Mesenchymal stem cell (in vitro differentiated cells and primary cell): ENCODE results near the gene OR10G3. TPM values are rescaled to one million over a fixed set of nuclear protein-coding genes. Genes with fewer than 3 reads are reported as not detected.

Source experiments
- DNase-seq: peaks from one replicate; pipeline ENCODE4 v3.0.0-alpha.2; 2013
- H2AFZ ChIP-seq: one replicate; pipeline ENCODE4 v1.6.1; 2013; ENCODE audit warnings: low read depth, mild to moderate bottlenecking, control low read depth, inconsistent platforms, low read length, moderate library complexity
- H2AK5ac ChIP-seq: 2 replicates; pipeline ENCODE4 v1.6.1; 2013; ENCODE audit warnings: low read length, moderate library complexity, mild to moderate bottlenecking, inconsistent platforms; ENCODE audit not compliant: severe bottlenecking
- H2BK120ac ChIP-seq: one replicate; pipeline ENCODE4 v1.6.1; 2013; ENCODE audit warnings: low read depth, mild to moderate bottlenecking, inconsistent platforms, low read length, moderate library complexity
- H2BK12ac ChIP-seq, 2 experiments: one replicate each; pipeline ENCODE4 v1.6.1; 2013; ENCODE audit warnings: inconsistent platforms in 2 of 2, low read length in 2 of 2, mild to moderate bottlenecking in 2 of 2, moderate library complexity in 2 of 2, control low read depth in 1 of 2
- H2BK15ac ChIP-seq: one replicate; pipeline ENCODE4 v1.6.1; 2013; ENCODE audit warnings: mild to moderate bottlenecking, low read depth, inconsistent platforms; ENCODE audit not compliant: poor library complexity, severe bottlenecking
- H2BK5ac ChIP-seq: 2 replicates; pipeline ENCODE4 v1.6.1; 2013; ENCODE audit warnings: low read depth, mild to moderate bottlenecking, low read length, control low read depth, inconsistent platforms; ENCODE audit not compliant: poor library complexity, severe bottlenecking
- H3K14ac ChIP-seq, 2 experiments: one replicate each; pipeline ENCODE4 v1.6.1; 2013; ENCODE audit warnings: inconsistent platforms in 2 of 2, low read length in 2 of 2, control low read depth in 1 of 2, mild to moderate bottlenecking in 1 of 2, moderate library complexity in 1 of 2
- H3K18ac ChIP-seq, 2 experiments: one replicate each; pipeline ENCODE4 v1.6.1; 2013; ENCODE audit warnings: inconsistent platforms in 2 of 2, low read length in 2 of 2, control low read depth in 1 of 2, low read depth in 1 of 2, mild to moderate bottlenecking in 1 of 2
- H3K23ac ChIP-seq, 2 experiments: one replicate each; pipeline ENCODE4 v1.6.1; 2013; ENCODE audit warnings: inconsistent platforms in 2 of 2, low read length in 2 of 2, mild to moderate bottlenecking in 2 of 2, moderate library complexity in 2 of 2, control low read depth in 1 of 2
- H3K27ac ChIP-seq: 2 replicates; pipeline ENCODE4 v1.5.1; 2013; ENCODE audit warnings: mild to moderate bottlenecking, moderate library complexity, low read length, control low read depth, inconsistent platforms; ENCODE audit not compliant: poor library complexity, severe bottlenecking
- H3K27me3 ChIP-seq, 2 experiments: 2 replicates each; pipeline versions ENCODE4 v1.6.1 to v1.7.0; 2013; ENCODE audit warnings: low read length in 2 of 2, mild to moderate bottlenecking in 2 of 2, moderate library complexity in 2 of 2, control low read depth in 1 of 2, inconsistent platforms in 1 of 2; ENCODE audit not compliant: control insufficient read depth in 1 of 2, insufficient read depth in 1 of 2
- H3K36me3 ChIP-seq, 2 experiments: 2 replicates each; pipeline versions ENCODE4 v1.6.1 to v1.7.0; 2013; ENCODE audit warnings: low read length in 2 of 2, control low read depth in 1 of 2, inconsistent platforms in 1 of 2, low read depth in 1 of 2, mild to moderate bottlenecking in 1 of 2; ENCODE audit not compliant: insufficient read depth in 2 of 2, control insufficient read depth in 1 of 2
- H3K4ac ChIP-seq, 2 experiments: one replicate each; pipeline ENCODE4 v1.6.1; 2013; ENCODE audit warnings: inconsistent platforms in 2 of 2, low read length in 2 of 2, mild to moderate bottlenecking in 2 of 2, moderate library complexity in 2 of 2, control low read depth in 1 of 2, low read depth in 1 of 2
- H3K4me1 ChIP-seq: 2 replicates; pipeline ENCODE4 v1.6.1; 2013; ENCODE audit warnings: low read depth, low read length, control low read depth; ENCODE audit not compliant: control insufficient read depth, insufficient read depth
- H3K4me2 ChIP-seq: 2 replicates; pipeline ENCODE4 v1.6.1; 2013; ENCODE audit warnings: low read length, mild to moderate bottlenecking, inconsistent platforms; ENCODE audit not compliant: poor library complexity, severe bottlenecking
- H3K4me3 ChIP-seq, 2 experiments: 2 replicates each; pipeline versions ENCODE4 v1.5.1 to v1.7.0; 2013; ENCODE audit warnings: low read length in 2 of 2, mild to moderate bottlenecking in 2 of 2, control low read depth in 1 of 2, low read depth in 1 of 2; ENCODE audit not compliant: insufficient read depth in 1 of 2
- H3K79me1 ChIP-seq: replicated peaks from 2 replicates; pipeline ENCODE4 v1.6.1; 2013; ENCODE audit warnings: mild to moderate bottlenecking, control low read depth, low read length, inconsistent platforms; ENCODE audit not compliant: poor library complexity, severe bottlenecking
- H3K9ac ChIP-seq: 2 replicates; pipeline ENCODE4 v1.7.0; 2013; ENCODE audit warnings: mild to moderate bottlenecking, low read length, moderate library complexity
- H3K9me3 ChIP-seq: 2 replicates; pipeline ENCODE4 v1.7.0; 2013; ENCODE audit warnings: mild to moderate bottlenecking, low read length; ENCODE audit not compliant: control insufficient read depth
- H4K8ac ChIP-seq: one replicate; pipeline ENCODE4 v1.6.1; 2013; ENCODE audit warnings: inconsistent platforms, mild to moderate bottlenecking, low read length, moderate library complexity
- H4K91ac ChIP-seq: one replicate; pipeline ENCODE4 v1.6.1; 2013; ENCODE audit warnings: mild to moderate bottlenecking, low read length, inconsistent platforms
- WGBS: methylation state at CpG from one replicate; pipeline ENCODE4 v1.1.7; 2013; ENCODE audit warnings: mixed read lengths; 5-methylcytosine and 5-hydroxymethylcytosine counted together
- polyA plus RNA-seq, 2 experiments: library from polyadenylated mRNA; stranded (reverse); fragments of 200-250 nt; gene quantifications; one replicate each; pipeline ENCODE4 v1.2.3, GENCODE V29; 2013

Gene OR10G3, protein sequence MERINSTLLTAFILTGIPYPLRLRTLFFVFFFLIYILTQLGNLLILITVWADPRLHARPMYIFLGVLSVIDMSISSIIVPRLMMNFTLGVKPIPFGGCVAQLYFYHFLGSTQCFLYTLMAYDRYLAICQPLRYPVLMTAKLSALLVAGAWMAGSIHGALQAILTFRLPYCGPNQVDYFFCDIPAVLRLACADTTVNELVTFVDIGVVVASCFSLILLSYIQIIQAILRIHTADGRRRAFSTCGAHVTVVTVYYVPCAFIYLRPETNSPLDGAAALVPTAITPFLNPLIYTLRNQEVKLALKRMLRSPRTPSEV
- not detected for polyA plus RNA-seq (2013, experiment 1 of 2)
- not detected for polyA plus RNA-seq (2013, experiment 2 of 2)

- Histone ChIP-seq H2BK5ac (no peak within 1 kb of the TSS), H2BK12ac (no peak within 1 kb of the TSS), H3K4ac (no peak within 1 kb of the TSS), H3K23ac (no peak within 1 kb of the TSS), H3K4me3 (no peak within 1 kb of the TSS), H3K18ac (no peak within 1 kb of the TSS), H3K9ac (no peak within 1 kb of the TSS), H3K4me2 (no peak within 1 kb of the TSS), H2AFZ (no peak within 1 kb of the TSS), H3K4me1 (no peaks in the 10 kb centered on the region), H3K14ac (no peak within 1 kb of the TSS), H2BK15ac (no peak within 1 kb of the TSS), H3K79me1 (no peaks in the 10 kb centered on the region), H3K9me3 (no peaks in the 10 kb centered on the region), H4K91ac (no peak within 1 kb of the TSS), H2AK5ac (no peak within 1 kb of the TSS), H3K27me3 (peaks cover 0 to 10% of the 10 kb centered on the region in 2 experiments), H3K27ac (no peak within 1 kb of the TSS), H2BK120ac (no peak within 1 kb of the TSS), H4K8ac (no peak within 1 kb of the TSS), H3K36me3 (no peaks in the 10 kb centered on the region)
- no peak for DNase-seq
- 61% methylated on average over 2 of the region's 2 CpGs for WGBS
Observed at GRCh38 chr14:21579976-21580375, at the start of gene OR10G3. OR10G3 (minus strand) TSS chr14:21580076; CDS start chr14:21570744, 9,332 bp downstream.

DNA sequence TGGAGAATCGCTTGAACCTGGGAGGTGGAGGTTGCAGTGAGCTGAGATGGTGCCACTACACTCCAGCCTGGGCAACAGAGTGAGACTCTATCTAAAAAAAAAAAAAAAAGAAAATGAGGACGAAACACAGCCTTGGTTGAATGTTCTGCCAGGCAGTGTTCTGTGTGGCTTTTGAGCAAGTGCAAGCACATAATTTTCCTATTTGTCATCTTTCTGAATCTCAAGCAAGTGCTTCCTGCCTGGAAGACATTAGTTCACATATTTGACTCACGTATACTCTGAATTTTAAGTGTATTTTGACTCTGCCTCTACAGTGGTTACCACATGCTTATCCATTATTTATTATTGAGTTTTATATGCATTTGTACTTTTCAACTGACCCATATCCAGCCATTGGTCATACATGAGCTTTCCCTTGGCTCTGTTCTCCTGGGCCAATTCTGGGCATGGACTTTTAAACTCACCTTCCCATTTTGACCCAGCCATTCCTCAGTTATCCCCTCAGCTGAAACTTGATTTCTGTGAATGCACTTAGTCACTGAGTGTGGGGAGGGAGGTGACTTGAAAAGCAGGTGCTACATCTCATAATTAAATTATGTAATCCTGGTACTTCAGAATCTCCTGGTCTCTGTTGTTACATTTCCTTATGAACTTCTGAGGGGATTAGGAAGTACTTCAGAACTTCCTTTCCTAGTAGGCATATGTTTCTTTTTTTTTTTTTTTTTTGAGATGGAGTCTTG is 46.8 kb upstream of the OR10G3 start:
- Histone ChIP-seq H2BK12ac (no peak overlapping the region), H3K4ac (no peak overlapping the region), H3K4me3 (no peak overlapping the region), H2AFZ (no peak overlapping the region), H3K36me3 (no peaks in the 10 kb centered on the region), H3K23ac (no peak overlapping the region), H4K8ac (no peak overlapping the region), H3K4me2 (no peak overlapping the region), H2BK5ac (no peak overlapping the region), H3K14ac (no peak overlapping the region), H3K9ac (no peak overlapping the region), H3K27me3 (no peaks in the 10 kb centered on the region), H2BK15ac (no peak overlapping the region), H3K18ac (no peak overlapping the region), H3K9me3 (no peaks in the 10 kb centered on the region), H2AK5ac (no peak overlapping the region), H3K27ac (no peak overlapping the region), H3K79me1 (no peaks in the 10 kb centered on the region), H4K91ac (no peak overlapping the region), H3K4me1 (no peaks in the 10 kb centered on the region), H2BK120ac (no peak overlapping the region)
- 56% methylated on average over 2 of the region's 3 CpGs for WGBS
- peak; percentile 18 for DNase-seq

DNA sequence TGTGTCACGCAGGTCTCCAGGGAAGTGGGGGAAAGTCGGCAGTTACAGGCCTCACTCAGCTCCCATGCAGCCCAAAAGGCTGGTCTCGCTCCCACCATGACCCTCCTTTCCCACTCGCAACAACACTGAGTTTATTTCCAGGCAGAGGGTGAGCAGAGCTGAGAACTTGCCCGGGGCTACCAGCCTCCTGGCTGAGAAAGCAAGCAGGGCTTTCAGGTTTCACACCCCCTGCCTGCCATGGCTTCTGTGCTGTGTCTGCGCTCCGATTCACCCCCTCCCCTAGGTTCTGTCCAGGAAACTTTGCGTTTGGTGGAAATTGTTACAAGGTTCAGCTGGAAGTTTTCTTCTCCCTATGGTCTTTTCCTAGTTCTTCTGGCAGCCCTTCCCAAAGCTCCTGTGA is 37.7 kb upstream of the OR10G3 start:
- no peaks in the 10 kb centered on the region for H3K27me3 ChIP-seq
- H2BK5ac ChIP-seq: no peak overlapping the region
- no peak overlapping the region for H2AK5ac ChIP-seq
- H3K4me2 ChIP-seq: no peak overlapping the region
- H3K9ac ChIP-seq: no peak overlapping the region
- no peaks in the 10 kb centered on the region for H3K36me3 ChIP-seq
- H3K23ac ChIP-seq: no peak overlapping the region
- no peak overlapping the region for H2BK120ac ChIP-seq
- no peaks in the 10 kb centered on the region for H3K4me1 ChIP-seq
- H4K8ac ChIP-seq: no peak overlapping the region
- H3K14ac ChIP-seq: no peak overlapping the region
- H3K27ac ChIP-seq: no peak overlapping the region
- H2AFZ ChIP-seq: no peak overlapping the region
- no peak for DNase-seq
- H3K79me1 ChIP-seq: no peaks in the 10 kb centered on the region
- H3K18ac ChIP-seq: no peak overlapping the region
- H2BK12ac ChIP-seq: no peak overlapping the region
- no peak overlapping the region for H3K4me3 ChIP-seq
- H3K4ac ChIP-seq: no peak overlapping the region
- H4K91ac ChIP-seq: no peak overlapping the region
- WGBS: 80% methylated on average over 8 of the region's 8 CpGs
- H2BK15ac ChIP-seq: no peak overlapping the region
- H3K9me3 ChIP-seq: no peaks in the 10 kb centered on the region

DNA sequence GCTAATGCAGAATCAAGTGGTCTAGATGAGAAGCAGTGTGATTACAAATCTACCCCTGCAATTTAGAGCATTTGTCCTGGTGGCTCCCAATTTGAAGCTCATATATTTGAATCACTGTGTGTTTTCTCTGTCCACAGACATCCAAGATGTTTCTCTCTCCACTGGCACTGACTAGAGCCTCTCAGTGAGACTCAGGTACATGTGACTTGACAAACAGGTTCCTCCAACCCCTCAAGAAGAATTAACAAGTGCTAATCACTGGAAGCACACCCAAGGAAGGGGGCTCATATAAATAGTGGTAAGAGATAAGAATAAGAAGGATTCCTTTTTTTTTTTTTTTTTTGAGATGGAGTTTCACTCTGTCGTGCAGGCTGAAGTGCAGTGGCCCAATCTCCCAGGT is 34.4 kb upstream of the OR10G3 start:
- Histone ChIP-seq H2BK12ac (no peak overlapping the region), H3K4me2 (no peak overlapping the region), H3K9me3 (no peaks in the 10 kb centered on the region), H2BK15ac (no peak overlapping the region), H3K27me3 (no peaks in the 10 kb centered on the region), H3K4me3 (no peak overlapping the region), H3K4ac (no peak overlapping the region), H3K27ac (no peak overlapping the region), H3K23ac (no peak overlapping the region), H2BK120ac (no peak overlapping the region), H2AK5ac (no peak overlapping the region), H3K14ac (no peak overlapping the region), H3K4me1 (no peaks in the 10 kb centered on the region), H2BK5ac (no peak overlapping the region), H3K9ac (no peak overlapping the region), H2AFZ (no peak overlapping the region), H3K36me3 (no peaks in the 10 kb centered on the region), H4K91ac (no peak overlapping the region), H3K18ac (no peak overlapping the region), H4K8ac (no peak overlapping the region), H3K79me1 (no peaks in the 10 kb centered on the region)
- 43% methylated on average over 1 of the region's 1 CpG for WGBS
- no peak for DNase-seq
